Activated CD4-positive, alpha-beta memory T cell treated with anti-CD3 and anti-CD28 coated beads, Interleukin-2, amount 10 ng/mL, durations not matched to agents 7 days and 5 days (primary cell): ENCODE results near the gene PTGDR2. TPM values are rescaled to one million over a fixed set of nuclear protein-coding genes. Genes with fewer than 3 reads are reported as not detected.

Experiments
- CTCF ChIA-PET: fragments of 350-600 bp; sonication (Branson Sonifier 250); formaldehyde crosslinking; loops from one replicate; lab custom pipeline; 2021; ENCODE audit warnings: antibody characterized with exemption, inconsistent platforms; lab: Charles Lee
- POLR2A ChIA-PET: fragments of 350-600 bp; sonication (Branson Sonifier 250); formaldehyde crosslinking; loops from one replicate; lab custom pipeline; 2021; ENCODE audit warnings: antibody characterized with exemption; lab: Charles Lee
- DNase-seq: peaks from one replicate; pipeline ENCODE4 v3.0.0-alpha.2; 2020
- H3K27ac Mint-ChIP-seq: one replicate; pipeline ENCODE4 v1.8.0; 2021; ENCODE audit warnings: mild to moderate bottlenecking, mixed read lengths
- H3K27me3 Mint-ChIP-seq: one replicate; pipeline ENCODE4 v1.8.0; 2021; ENCODE audit warnings: mixed read lengths
- H3K36me3 Mint-ChIP-seq: one replicate; pipeline ENCODE4 v1.8.0; 2021; ENCODE audit warnings: low read depth, mixed read lengths
- H3K4me1 Mint-ChIP-seq: one replicate; pipeline ENCODE4 v1.8.0; 2021; ENCODE audit warnings: mixed read lengths
- H3K4me3 Mint-ChIP-seq: one replicate; pipeline ENCODE4 v1.8.0; 2021; ENCODE audit warnings: mild to moderate bottlenecking, mixed read lengths
- H3K9me3 Mint-ChIP-seq: one replicate; pipeline ENCODE4 v1.8.0; 2021; ENCODE audit warnings: mixed read lengths
- total RNA-seq, 2 experiments: library from RNA; stranded (reverse); gene quantifications; one replicate each; pipeline ENCODE4 v1.2.3, GENCODE V29; 2021

Gene PTGDR2
- 1 to 10 TPM; 5.7 TPM for total RNA-seq

DNA sequence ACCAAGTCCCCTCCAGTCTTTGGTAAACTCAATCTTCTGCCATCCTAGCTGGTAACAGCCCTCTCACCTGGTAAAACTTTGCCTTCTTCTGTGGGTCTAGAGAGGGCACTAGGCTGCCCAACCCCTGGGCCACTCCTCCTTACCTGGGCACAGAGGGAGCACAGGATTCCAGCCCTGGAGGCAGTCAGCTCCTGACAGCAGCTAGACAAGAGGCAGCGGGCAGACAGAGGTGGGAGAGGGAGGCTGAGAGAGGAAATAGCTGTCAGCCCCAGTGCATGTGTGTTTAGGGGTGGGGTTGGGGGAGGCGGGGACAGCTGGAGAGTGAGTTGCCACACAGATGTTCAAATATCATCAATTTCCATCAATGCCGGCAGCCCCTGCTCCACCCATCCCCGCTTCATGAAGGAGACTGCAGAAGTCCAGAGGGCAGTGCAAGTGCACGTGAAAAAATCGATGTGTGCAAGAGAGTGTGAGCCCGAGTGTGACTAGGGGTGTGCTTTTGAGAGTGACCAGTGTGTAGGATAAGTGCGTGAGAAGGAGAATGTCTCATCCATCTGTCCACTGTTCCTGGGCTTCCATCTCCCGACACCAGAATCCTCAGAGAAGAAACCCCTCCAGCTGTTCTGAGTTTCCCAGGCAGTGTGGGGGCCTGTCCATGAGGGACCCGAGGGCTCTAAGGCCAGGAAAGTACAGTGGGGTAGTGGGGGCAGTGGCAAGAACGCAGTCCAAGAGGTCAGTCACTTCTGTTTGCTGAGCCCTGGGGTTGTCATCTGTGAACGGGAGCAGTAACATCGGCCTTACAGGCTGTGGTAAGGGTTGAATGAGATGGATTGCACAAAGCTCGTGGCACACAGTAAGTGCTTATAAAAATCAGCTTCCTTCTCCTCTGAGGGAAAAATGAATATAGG is at the start of gene PTGDR2:
TSS of gene PTGDR2 (minus strand) at position 225 of the 908 bp plus-strand sequence. CDS start 2,228 bp downstream, outside the sequence.
- Mint-ChIP-seq H3K36me3 (peaks cover 11% of the 10 kb centered on the region), H3K4me1 (peaks cover 32% of the 10 kb centered on the region), H3K4me3 (peak within 1 kb of the TSS; percentile 42), H3K9me3 (no peaks in the 10 kb centered on the region), H3K27ac (no peak within 1 kb of the TSS), H3K27me3 (no peaks in the 10 kb centered on the region)
- no peak for DNase-seq
- ChIA-PET POLR2A (interaction anchor here (0.7 to 1.4 kb wide), 4 partner anchors 9 to 18 kb away, joined by 4 to 5 read pairs (median 4); no protein-coding TSS in a partner anchor), CTCF (interaction anchor here (0.7 to 2.6 kb wide), 4 partner anchors 24 to 81 kb away, joined by 3 to 13 read pairs (median 6); no protein-coding TSS in a partner anchor)

DNA sequence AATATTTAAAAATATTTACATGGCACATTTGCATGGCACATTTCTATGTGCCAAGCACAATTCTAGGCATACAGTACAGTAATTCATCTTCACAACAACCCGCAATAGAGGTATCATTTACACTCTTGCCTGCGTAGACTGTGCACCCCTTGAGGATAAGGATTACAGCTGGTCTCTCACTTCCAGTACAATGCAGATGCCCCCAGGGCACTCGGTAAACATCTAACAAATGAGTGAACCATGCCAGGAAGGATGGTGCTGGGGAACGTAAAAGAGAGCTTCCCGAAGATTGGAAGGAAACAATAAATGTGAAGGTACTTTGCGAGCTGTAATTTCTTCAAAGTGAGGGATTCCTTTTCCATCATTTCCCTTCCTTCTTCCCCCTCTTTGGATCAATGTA is 49.3 kb upstream of the PTGDR2 start:
- Mint-ChIP-seq H3K27me3 (peaks cover 16% of the 10 kb centered on the region), H3K4me1 (peaks cover 36% of the 10 kb centered on the region), H3K36me3 (peaks cover 38% of the 10 kb centered on the region), H3K4me3 (peak overlapping the region; percentile 83), H3K27ac (peak overlapping the region; percentile 88), H3K9me3 (no peaks in the 10 kb centered on the region)
- DNase-seq, result no peak
- ChIA-PET POLR2A (interaction anchor here (1.0 to 5.7 kb wide), 11 partner anchors 10 to 253 kb away, joined by 3 to 66 read pairs (median 5); partner anchors contain the start of genes CD6 and TMEM109), CTCF (interaction anchor here (0.7 to 7.6 kb wide), 11 partner anchors 9 to 282 kb away, joined by 3 to 87 read pairs (median 4); partner anchors contain the start of genes CD6 and TMEM109)

DNA sequence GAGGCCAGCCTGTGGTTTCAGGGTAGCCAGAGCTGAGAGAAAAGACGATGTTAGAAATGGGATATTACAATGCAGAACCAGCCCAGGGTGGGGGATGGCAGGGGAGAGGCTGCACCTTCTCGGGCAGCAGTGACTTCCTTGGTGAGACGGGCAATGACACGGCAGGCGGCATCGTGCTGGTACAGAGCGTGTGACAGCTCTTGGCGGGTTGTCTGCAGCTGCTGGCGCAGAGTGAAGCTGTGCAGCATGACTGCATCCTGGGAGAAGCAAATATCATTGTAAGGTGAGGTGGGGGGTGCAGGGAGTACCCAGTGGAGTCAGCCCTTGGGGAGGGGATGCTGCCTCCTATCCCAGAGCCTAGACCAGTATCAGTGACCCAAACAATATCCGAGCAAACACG is 46.9 kb upstream of the PTGDR2 start:
- CTCF ChIA-PET, result interaction anchor here (1.0 to 7.6 kb wide), 4 partner anchors 11 to 74 kb away, joined by 3 to 87 read pairs (median 33); partner anchors contain the start of gene TMEM109
- Mint-ChIP-seq H3K4me1 (peaks cover 34% of the 10 kb centered on the region), H3K27me3 (no peaks in the 10 kb centered on the region), H3K4me3 (no peak overlapping the region), H3K27ac (no peak overlapping the region), H3K9me3 (no peaks in the 10 kb centered on the region), H3K36me3 (peaks cover 60% of the 10 kb centered on the region)
- no peak for DNase-seq
- POLR2A ChIA-PET, result interaction anchor here (5.7 kb wide), 1 partner anchor 12 kb away, joined by 66 read pairs; the partner anchor contains the start of gene TMEM109

- no peaks in the 10 kb centered on the region for H3K27me3 Mint-ChIP-seq
- no peak for DNase-seq
- no peak overlapping the region for H3K27ac Mint-ChIP-seq
- H3K9me3 Mint-ChIP-seq, result no peaks in the 10 kb centered on the region
- peaks cover 26% of the 10 kb centered on the region for H3K4me1 Mint-ChIP-seq
- peaks cover 75% of the 10 kb centered on the region for H3K36me3 Mint-ChIP-seq
- ChIA-PET POLR2A (interaction anchor here (1.4 to 1.5 kb wide), 2 partner anchors 9 to 63 kb away, joined by 4 read pairs; no protein-coding TSS in a partner anchor), CTCF (interaction anchor here (1.0 to 7.6 kb wide), 9 partner anchors 8 to 286 kb away, joined by 3 to 87 read pairs (median 5); partner anchors contain the start of gene TMEM109)
- no peak overlapping the region for H3K4me3 Mint-ChIP-seq
These were observed 45.1 kb upstream of the PTGDR2 start for GRCh38 chr11:60900673-60901404.

GRCh38 chr11:60899977-60900376 is 44.2 kb upstream of the PTGDR2 start:
- Mint-ChIP-seq H3K27me3 (no peaks in the 10 kb centered on the region), H3K27ac (no peak overlapping the region), H3K36me3 (peaks cover 81% of the 10 kb centered on the region), H3K4me1 (peaks cover 20% of the 10 kb centered on the region), H3K9me3 (no peaks in the 10 kb centered on the region), H3K4me3 (no peak overlapping the region)
- no peak for DNase-seq
- CTCF ChIA-PET, result interaction anchor here (0.6 to 7.6 kb wide), 17 partner anchors 12 to 766 kb away, joined by 3 to 87 read pairs (median 4); partner anchors contain the start of gene TMEM109
- POLR2A ChIA-PET, result no interaction called here

- Mint-ChIP-seq H3K27me3 (no peaks in the 10 kb centered on the region), H3K9me3 (no peaks in the 10 kb centered on the region), H3K27ac (no peak overlapping the region), H3K36me3 (peaks cover 85% of the 10 kb centered on the region), H3K4me1 (peaks cover 13% of the 10 kb centered on the region), H3K4me3 (no peak overlapping the region)
- CTCF ChIA-PET, result interaction anchor here (0.6 to 7.6 kb wide), 18 partner anchors 10 to 766 kb away, joined by 3 to 87 read pairs (median 4); partner anchors contain the start of gene TMEM109
- DNase-seq, result peak; percentile 33
- POLR2A ChIA-PET, result interaction anchor here (1.0 to 1.4 kb wide), 2 partner anchors 10 to 16 kb away, joined by 5 to 6 read pairs; no protein-coding TSS in a partner anchor
These were observed 43.5 kb upstream of the PTGDR2 start for GRCh38 chr11:60899046-60899936.

GRCh38 chr11:60897496-60897895 is 41.7 kb upstream of the PTGDR2 start:
- Mint-ChIP-seq H3K27ac (no peak overlapping the region), H3K4me3 (no peak overlapping the region), H3K4me1 (peaks cover 2% of the 10 kb centered on the region), H3K27me3 (no peaks in the 10 kb centered on the region), H3K9me3 (no peaks in the 10 kb centered on the region), H3K36me3 (peaks cover 79% of the 10 kb centered on the region)
- ChIA-PET POLR2A (no interaction called here), CTCF (interaction anchor here (0.8 to 4.4 kb wide), 6 partner anchors 10 to 65 kb away, joined by 3 to 37 read pairs (median 10); no protein-coding TSS in a partner anchor)
- DNase-seq, result no peak

DNA sequence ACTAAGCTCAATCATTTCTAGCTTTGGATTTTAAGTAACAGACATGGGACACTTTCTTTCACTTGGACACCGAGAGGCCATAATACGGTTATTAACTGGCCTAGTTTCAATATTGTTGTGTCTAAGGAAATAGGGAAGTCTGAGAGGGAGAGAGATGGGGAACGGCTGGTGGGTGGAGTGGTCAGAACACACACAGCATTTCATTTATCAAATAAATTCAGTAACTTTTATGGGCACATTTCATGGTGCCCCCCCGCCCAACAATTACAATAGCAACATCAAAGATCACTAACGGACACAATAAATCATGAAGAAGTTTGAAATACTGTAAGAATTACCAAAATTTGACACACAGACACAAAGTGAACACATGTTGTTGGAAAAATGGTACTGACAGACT is 39.9 kb upstream of the PTGDR2 start:
- Mint-ChIP-seq H3K9me3 (no peaks in the 10 kb centered on the region), H3K4me1 (no peaks in the 10 kb centered on the region), H3K4me3 (no peak overlapping the region), H3K36me3 (peaks cover 74% of the 10 kb centered on the region), H3K27ac (no peak overlapping the region), H3K27me3 (no peaks in the 10 kb centered on the region)
- no peak for DNase-seq
- CTCF ChIA-PET, result interaction anchor here (1.2 to 4.4 kb wide), 5 partner anchors 8 to 132 kb away, joined by 3 to 37 read pairs (median 5); no protein-coding TSS in a partner anchor
- POLR2A ChIA-PET, result no interaction called here

- no peak for DNase-seq
- peaks cover 42% of the 10 kb centered on the region for H3K36me3 Mint-ChIP-seq
- peaks cover 7% of the 10 kb centered on the region for H3K4me1 Mint-ChIP-seq
- H3K27me3 Mint-ChIP-seq, result no peaks in the 10 kb centered on the region
- ChIA-PET CTCF (interaction anchor here (1.0 to 1.6 kb wide), 3 partner anchors 13 to 296 kb away, joined by 3 to 6 read pairs (median 4); no protein-coding TSS in a partner anchor), POLR2A (interaction anchor here (0.9 to 1.2 kb wide), 2 partner anchors 10 to 59 kb away, joined by 3 to 4 read pairs; no protein-coding TSS in a partner anchor)
- H3K9me3 Mint-ChIP-seq, result no peaks in the 10 kb centered on the region
- H3K4me3 Mint-ChIP-seq, result no peak overlapping the region
- no peak overlapping the region for H3K27ac Mint-ChIP-seq
These were observed 35.5 kb upstream of the PTGDR2 start for GRCh38 chr11:60891103-60891741.

- no peak overlapping the region for H3K4me3 Mint-ChIP-seq
These were observed 34.9 kb upstream of the PTGDR2 start for GRCh38 chr11:60890696-60891095.

More at GRCh38 chr11:60890696-60891095, 34.9 kb upstream of the PTGDR2 start:
- Mint-ChIP-seq H3K27ac (no peak overlapping the region), H3K36me3 (peaks cover 41% of the 10 kb centered on the region), H3K9me3 (no peaks in the 10 kb centered on the region), H3K4me1 (peaks cover 7% of the 10 kb centered on the region), H3K27me3 (no peaks in the 10 kb centered on the region)
- no peak for DNase-seq
- ChIA-PET POLR2A (interaction anchor here (1.2 to 1.8 kb wide), 2 partner anchors 8 to 11 kb away, joined by 4 to 6 read pairs; no protein-coding TSS in a partner anchor), CTCF (interaction anchor here (1.6 to 5.3 kb wide), 2 partner anchors 14 to 62 kb away, joined by 4 to 281 read pairs; no protein-coding TSS in a partner anchor)
